Keratinocyte (primary cell): ENCODE measurements around the gene DHFR. TPM values are rescaled to one million over a fixed set of nuclear protein-coding genes. Genes with fewer than 3 reads are reported as not detected.

Source experiments
- DNase-seq: peaks from one replicate; pipeline ENCODE4 v3.0.0-alpha.2; 2011; ENCODE audit warnings: low read depth, missing footprints, low spot score
- FAIRE-seq: peaks from 2 replicates; lab custom pipeline; 2011; peaks lifted over from hg19 to GRCh38; lab: Jason Lieb, UNC
- H2AFZ ChIP-seq: 2 replicates; pipeline ENCODE4 v1.6.0; 2012; ENCODE audit warnings: low read length, control low read depth, inconsistent platforms; ENCODE audit not compliant: control insufficient read depth
- H3K27ac ChIP-seq: 2 replicates; pipeline ENCODE4 v1.5.1; 2011; ENCODE audit warnings: low read length; ENCODE audit not compliant: control insufficient read depth, insufficient read depth
- H3K27me3 ChIP-seq: 3 replicates; pipeline ENCODE4 v1.6.0; 2011; ENCODE audit warnings: low read length; ENCODE audit not compliant: control insufficient read depth, insufficient read depth; ENCODE audit errors: extremely low read depth
- H3K36me3 ChIP-seq, 2 experiments: 2 replicates in 1 of 2; 3 replicates in 1 of 2; pipeline ENCODE4 v1.5.1; 2011; ENCODE audit warnings: low read length in 2 of 2, mild to moderate bottlenecking in 1 of 2; ENCODE audit not compliant: control insufficient read depth in 2 of 2, insufficient read depth in 2 of 2; ENCODE audit errors: extremely low read depth in 1 of 2
- H3K4me1 ChIP-seq: 3 replicates; pipeline ENCODE4 v1.5.1; 2011; ENCODE audit warnings: low read length; ENCODE audit not compliant: control insufficient read depth, insufficient read depth; ENCODE audit errors: extremely low read depth
- H3K4me2 ChIP-seq: 3 replicates; pipeline ENCODE4 v1.6.0; 2011; ENCODE audit warnings: low read depth, low read length; ENCODE audit not compliant: control insufficient read depth, insufficient read depth; ENCODE audit errors: extremely low read depth
- H3K4me3 ChIP-seq, 3 experiments: fragments of 200-600 bp in 1 of 3; sonication (generic) in 1 of 3; 2 replicates in 2 of 3; 3 replicates in 1 of 3; pipeline ENCODE4 v1.5.1; 2011 to 2016; ENCODE audit warnings: low read length in 3 of 3, mild to moderate bottlenecking in 3 of 3, control low read depth in 2 of 3, inconsistent platforms in 1 of 3, low read depth in 1 of 3, mixed read lengths in 1 of 3, mixed run types in 1 of 3, moderate library complexity in 1 of 3; ENCODE audit not compliant: control insufficient read depth in 2 of 3, insufficient read depth in 2 of 3; ENCODE audit errors: extremely low read depth in 1 of 3
- H3K79me2 ChIP-seq: 2 replicates; pipeline ENCODE4 v1.6.0; 2012; ENCODE audit warnings: low read length; ENCODE audit not compliant: control insufficient read depth, insufficient read depth
- H3K9ac ChIP-seq: 3 replicates; pipeline ENCODE4 v1.6.0; 2011; ENCODE audit warnings: low read length; ENCODE audit not compliant: control insufficient read depth, insufficient read depth; ENCODE audit errors: extremely low read depth
- H3K9me1 ChIP-seq: 3 replicates; pipeline ENCODE4 v1.6.0; 2011; ENCODE audit warnings: low read length; ENCODE audit not compliant: control insufficient read depth, insufficient read depth; ENCODE audit errors: extremely low read depth
- H3K9me3 ChIP-seq: 2 replicates; pipeline ENCODE4 v1.5.1; 2012; ENCODE audit warnings: low read depth, low read length; ENCODE audit not compliant: control insufficient read depth
- H4K20me1 ChIP-seq: 3 replicates; pipeline ENCODE4 v1.6.0; 2011; ENCODE audit warnings: low read length; ENCODE audit not compliant: control insufficient read depth, insufficient read depth; ENCODE audit errors: extremely low read depth
- CTCF ChIP-seq, 3 experiments: IDR thresholded peaks in 1 of 3; conservative IDR thresholded peaks in 1 of 3; optimal IDR thresholded peaks in 1 of 3; 2 replicates in 2 of 3; 3 replicates in 1 of 3; pipeline versions ENCODE3 to v1.5.1; 2011; ENCODE audit warnings: low read length in 3 of 3, mild to moderate bottlenecking in 3 of 3, moderate library complexity in 2 of 3, control low read depth in 1 of 3, inconsistent platforms in 1 of 3; ENCODE audit not compliant: insufficient read depth in 2 of 3; ENCODE audit errors: extremely low read depth in 1 of 3
- EZH2 ChIP-seq: IDR thresholded peaks from one replicate; pipeline ENCODE4 v1.6.1; 2012; ENCODE audit warnings: inconsistent platforms, mild to moderate bottlenecking, low read length, moderate library complexity
- dilution Hi-C: fragments of 300-500 bp; cut with MboI; formaldehyde crosslinking; loops from one replicate; pipeline ENCODE4 v1.7.0; 2020; ENCODE audit warnings: low sequenced_read_pairs; ENCODE audit not compliant: extremely low pct_ligation_motif_present
- polyA plus RNA-seq, 5 experiments: library from polyadenylated mRNA; depleted of rRNA in 3 of 5; stranded (reverse) in 3 of 5; stranded (forward) in 1 of 5; unstranded in 1 of 5; fragments of >200 nt; gene quantifications; 1 replicate in 1 of 5; 2 replicates in 3 of 5; 3 replicates in 1 of 5; pipeline versions ENCODE4 v1.2.1 to v1.2.3, GENCODE V29; 2011 to 2012; ENCODE audit warnings: missing spikeins in 2 of 5, low read depth in 1 of 5, low replicate concordance in 1 of 5

Gene DHFR
- polyA plus RNA-seq, 1 donor (not counting 4 experiments of a cell fraction or from before 2014, with no cell fraction given), result 19.7 TPM

GRCh38 chr5:80668016-80668969, 13.5 kb upstream of the DHFR start:
- dilution Hi-C loops, result no loop called here
- Histone ChIP-seq H3K36me3 (peaks cover 9 to 12% of the 10 kb centered on the region in 2 experiments), H3K27me3 (no peaks in the 10 kb centered on the region), H2AFZ (peak overlapping the region; percentile 71), H3K4me1 (peaks cover 12% of the 10 kb centered on the region), H3K79me2 (peaks cover 2% of the 10 kb centered on the region), H3K27ac (peak overlapping the region; percentile 1), H3K9me3 (no peaks in the 10 kb centered on the region), H3K9me1 (no peaks in the 10 kb centered on the region), H3K9ac (peak overlapping the region; percentile 40), H3K4me2 (peak overlapping the region; percentile 71), H4K20me1 (no peaks in the 10 kb centered on the region), H3K4me3 (peak overlapping the region in 2 of 3 experiments; percentile 49 to 56)
- DNase-seq (peak; percentile 15), FAIRE-seq (peak; percentile 66)
- TF ChIP-seq CTCF (optimal IDR thresholded peaks at IDR 0.05 in 1 of 3, IDR thresholded peaks at IDR 0.05 in 1 of 3, conservative IDR thresholded peaks at IDR 0.05 in 1 of 3; ENCODE audit: extremely low read depth in 1 of 3, insufficient read depth in 2 of 3, low read length in 3 of 3) (no peak), EZH2 (no peak)

GRCh38 chr5:80667384-80667783, 12.6 kb upstream of the DHFR start:
- Histone ChIP-seq H4K20me1 (no peaks in the 10 kb centered on the region), H3K27ac (no peak overlapping the region), H3K9me3 (no peaks in the 10 kb centered on the region), H3K27me3 (no peaks in the 10 kb centered on the region), H3K4me3 (no peak overlapping the region), H3K9ac (no peak overlapping the region), H3K9me1 (no peaks in the 10 kb centered on the region), H3K4me2 (no peak overlapping the region), H3K4me1 (peaks cover 12% of the 10 kb centered on the region), H3K79me2 (peaks cover 2% of the 10 kb centered on the region), H3K36me3 (peaks cover 9 to 11% of the 10 kb centered on the region in 2 experiments), H2AFZ (no peak overlapping the region)
- TF ChIP-seq CTCF (optimal IDR thresholded peaks at IDR 0.05 in 1 of 3, IDR thresholded peaks at IDR 0.05 in 1 of 3, conservative IDR thresholded peaks at IDR 0.05 in 1 of 3; ENCODE audit: extremely low read depth in 1 of 3, insufficient read depth in 2 of 3, low read length in 3 of 3) (no peak), EZH2 (no peak)
- FAIRE-seq (no peak), DNase-seq (no peak)
- dilution Hi-C loops, result no loop called here
